ENCODE results near the gene RUNX2. TPM values are rescaled to one million over a fixed set of nuclear protein-coding genes. Genes with fewer than 3 reads are reported as not detected.

Gene RUNX2
- total RNA-seq, 1 donor from 2014 or later: under 0.01 TPM

DNA sequence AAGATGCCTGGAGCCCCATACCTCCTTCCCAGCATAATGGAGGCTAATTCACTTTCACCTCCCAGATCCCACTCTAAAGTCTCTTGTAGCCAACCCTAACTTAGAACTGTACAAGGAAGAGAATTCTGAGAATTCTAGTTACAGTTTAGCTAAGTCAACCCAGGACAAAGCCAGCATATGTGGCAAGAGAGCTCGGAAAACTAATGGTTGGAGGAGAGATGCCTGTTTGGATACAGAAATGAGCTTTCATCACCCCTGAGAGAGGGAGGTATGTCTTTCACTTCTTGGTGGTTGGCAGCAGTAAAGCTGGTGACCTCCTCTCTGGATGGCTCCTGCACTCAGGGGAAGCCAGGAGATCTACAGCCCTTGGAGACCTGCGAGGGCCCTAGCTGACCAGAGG, 302.2 kb downstream of the RUNX2 start:
- no peak for DNase-seq

DNA sequence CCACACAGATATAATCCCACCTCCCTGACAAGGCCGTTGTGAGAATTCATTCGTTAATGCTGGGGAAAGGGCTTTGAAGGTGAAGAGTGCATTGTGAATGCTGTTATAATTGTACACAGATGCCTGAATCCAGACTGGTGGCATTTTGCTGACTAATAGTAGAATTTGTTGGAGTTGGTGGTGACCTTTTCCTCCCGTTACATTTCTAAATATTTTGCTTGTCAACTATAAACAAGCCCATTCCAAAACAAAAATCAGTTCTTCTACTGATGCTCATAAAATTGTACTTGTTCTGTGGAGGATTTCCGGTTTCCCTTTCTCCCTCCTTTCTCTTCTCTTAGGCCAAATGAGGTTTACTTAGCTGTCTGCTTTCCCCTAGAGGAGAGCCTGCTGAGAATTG, 302.7 kb downstream of the RUNX2 start:
- DNase-seq: no peak

DNA sequence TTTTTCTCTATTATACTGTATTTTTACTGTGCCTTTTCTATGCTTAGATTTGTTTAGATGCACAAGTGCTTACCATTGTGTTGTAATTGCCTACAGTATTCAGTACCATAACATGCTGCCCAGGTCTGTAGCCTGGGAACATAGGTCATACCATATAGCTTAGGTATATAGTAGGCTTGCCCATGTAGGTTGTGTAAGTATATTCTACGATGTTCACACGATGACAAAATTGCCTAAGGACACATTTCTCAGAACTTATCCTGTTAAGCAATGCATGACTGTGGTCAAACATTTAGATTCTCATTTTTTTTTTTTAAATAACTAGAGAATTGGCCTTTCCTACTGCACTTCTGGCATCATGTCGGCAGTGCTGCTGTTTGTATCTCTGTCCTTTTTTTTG, 303.3 kb downstream of the RUNX2 start:
- DNase-seq: no peak

DNA sequence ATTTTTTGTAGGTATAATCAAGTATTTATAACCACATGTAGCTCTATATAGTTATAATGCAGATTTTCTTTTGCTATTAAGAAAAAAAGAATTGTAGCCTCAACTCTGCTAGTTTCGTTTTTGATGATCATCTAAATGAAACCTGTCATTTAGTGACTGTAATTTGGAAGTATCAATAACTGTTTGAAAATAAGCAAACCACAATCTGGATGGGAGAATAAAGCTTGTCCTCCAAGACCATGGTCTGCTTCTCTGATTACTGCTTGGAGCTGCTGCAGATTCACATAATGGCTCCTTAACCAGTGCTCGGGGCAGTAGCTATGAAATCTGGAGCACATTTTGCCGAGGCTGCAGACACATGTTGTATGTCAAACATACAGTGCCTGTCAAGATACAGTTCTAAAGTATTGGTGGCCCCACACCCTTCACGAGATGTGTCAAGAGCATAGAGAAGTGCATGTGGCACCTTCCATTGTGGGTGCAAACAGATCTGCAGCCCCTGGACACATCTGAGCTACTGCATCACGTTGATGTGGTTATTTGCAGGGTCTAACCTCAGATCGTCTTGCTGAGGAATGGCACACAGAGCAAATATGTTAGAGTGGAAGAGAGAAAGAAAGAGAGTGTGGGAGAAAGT, 305.3 kb downstream of the RUNX2 start:
- no peak for DNase-seq

DNA sequence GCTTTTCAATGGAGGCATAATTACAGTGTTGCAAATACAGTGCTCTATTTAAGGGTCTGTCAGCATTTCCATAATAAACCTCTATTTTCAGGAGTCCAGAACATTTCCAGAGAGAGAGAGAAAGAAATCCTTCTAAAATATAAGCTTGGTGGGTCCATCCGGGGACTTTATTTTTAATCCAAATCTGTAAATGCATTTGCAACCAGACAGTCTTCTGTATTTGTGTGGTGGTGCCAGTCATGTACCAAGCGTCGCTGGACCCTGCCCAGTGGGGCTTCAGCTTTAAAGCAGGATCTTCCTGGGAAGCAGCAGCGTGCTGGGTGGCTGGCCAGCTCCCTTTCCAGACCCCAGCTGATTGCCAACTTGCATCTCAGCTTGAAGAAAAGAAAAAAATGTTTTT, 306.1 kb downstream of the RUNX2 start:
- no peak for DNase-seq

DNA sequence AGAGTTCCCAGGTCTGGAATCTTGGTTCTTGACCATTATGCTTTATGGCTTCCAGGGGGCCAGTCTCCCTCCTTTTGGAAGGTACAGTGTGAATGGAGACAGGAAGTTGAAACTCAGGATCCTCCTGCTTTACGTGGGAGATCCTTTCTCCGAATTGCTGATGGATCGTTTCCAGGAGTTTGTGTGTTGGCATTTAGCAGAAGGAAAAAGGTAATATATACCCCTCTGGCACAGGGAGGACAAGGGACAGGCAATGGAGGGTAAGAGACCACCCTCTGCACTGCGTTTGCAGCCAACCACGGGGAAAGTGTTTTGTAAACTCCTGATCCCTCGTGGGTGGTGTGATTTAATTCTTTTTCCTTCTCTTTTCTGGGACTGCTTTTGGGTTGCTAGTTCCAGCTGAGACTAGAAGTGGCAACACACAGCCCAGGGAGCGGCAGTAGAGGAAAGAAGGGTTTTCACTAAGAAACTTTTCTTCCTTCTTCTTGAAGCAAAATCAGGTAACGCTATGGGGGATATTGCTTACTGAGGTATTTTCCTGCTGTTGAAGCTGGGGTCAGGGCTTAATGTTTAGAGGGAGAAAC, 307.2 kb downstream of the RUNX2 start:
- no peak for DNase-seq

DNA sequence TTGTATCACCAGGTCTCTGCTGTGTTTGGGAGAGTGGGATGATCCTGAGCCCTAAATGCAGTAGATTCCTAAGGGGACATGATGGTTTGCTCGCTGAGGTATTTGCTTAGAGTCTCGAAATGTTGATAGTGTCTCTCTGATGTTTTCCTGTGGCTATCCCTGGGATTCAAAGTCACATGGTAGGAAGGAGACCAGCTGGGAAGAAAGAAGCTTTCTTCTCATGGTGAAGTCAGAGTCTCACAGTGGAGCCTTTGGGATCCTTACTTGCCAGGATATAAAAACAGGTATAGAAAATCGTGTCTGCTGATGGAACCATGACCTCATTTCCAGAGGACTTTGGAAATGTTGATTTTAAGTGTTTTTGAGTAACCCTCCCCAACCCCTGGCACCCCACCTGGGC, 308.9 kb downstream of the RUNX2 start:
- no peak for DNase-seq

DNA sequence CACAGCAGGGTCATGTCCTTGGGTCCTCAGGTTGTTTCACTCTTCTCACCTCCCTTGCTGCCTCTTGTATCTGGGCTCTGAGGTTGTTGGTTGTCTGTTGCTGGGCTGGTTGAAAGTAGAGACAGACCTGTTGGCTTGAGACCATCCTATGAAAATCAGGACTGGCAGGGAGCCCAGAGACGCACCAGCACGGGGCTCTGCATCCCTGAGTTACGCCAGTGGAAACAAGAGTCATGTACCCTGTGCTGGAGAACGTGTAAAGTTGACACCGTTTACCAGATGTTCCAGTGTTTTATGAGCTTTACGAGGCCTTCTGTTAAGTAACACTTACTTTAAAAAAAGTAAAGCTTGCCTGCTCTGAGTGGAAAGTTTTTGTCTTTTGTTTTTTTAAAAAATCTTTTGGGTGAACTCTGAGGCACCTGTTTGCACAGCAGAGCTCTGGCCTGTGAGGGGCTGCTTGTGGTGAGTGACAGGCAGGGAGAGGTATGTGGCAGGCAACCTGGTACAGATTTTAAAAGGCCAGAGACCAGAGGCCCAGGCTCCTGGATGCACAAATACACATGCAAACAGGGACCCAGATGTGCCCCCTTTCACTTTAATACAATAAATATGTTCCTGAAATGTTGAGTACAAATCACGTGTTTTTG, 309.6 kb downstream of the RUNX2 start:
- DNase-seq: no peak

DNA sequence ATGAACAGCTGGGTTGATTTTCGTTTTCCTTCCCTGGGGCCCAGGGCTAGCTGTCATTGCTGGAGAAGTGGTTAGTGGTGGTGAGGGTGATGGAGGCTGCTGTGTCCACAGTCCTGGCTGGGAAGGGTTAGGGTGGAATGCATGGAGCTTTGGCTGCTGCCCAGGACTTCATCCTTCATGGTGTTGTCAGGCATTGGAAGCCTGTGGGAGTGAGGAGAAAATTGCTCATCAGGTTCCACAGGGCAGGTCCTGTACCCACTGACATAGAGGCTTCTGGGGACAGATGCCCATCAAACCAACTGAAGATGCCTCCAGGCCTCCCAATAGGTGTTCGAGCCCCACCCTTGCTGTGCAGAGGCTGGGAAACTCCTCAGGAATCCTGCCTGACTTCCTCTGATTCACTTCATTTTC, 312.0 kb downstream of the RUNX2 start:
- no peak for DNase-seq

DNA sequence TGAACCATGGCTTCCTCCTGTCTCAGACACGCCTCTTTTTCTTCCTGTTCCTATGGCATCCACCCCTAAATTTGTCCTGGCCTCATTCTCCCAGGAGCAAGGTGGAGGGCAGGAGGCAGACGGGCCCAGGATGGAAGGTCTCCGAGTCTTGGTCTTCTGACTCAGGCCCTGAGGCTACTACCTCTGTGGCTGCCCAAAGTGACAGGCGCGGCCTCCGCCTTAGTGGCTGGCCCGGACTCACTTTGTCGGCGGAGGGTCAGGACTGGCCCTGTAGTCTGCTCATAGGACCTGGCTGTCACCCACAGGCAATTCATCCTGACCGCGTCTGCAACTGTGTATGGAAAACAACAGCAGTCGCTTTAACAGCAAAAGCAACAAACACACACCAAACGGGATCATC, 312.7 kb downstream of the RUNX2 start:
- no peak for DNase-seq

DNA sequence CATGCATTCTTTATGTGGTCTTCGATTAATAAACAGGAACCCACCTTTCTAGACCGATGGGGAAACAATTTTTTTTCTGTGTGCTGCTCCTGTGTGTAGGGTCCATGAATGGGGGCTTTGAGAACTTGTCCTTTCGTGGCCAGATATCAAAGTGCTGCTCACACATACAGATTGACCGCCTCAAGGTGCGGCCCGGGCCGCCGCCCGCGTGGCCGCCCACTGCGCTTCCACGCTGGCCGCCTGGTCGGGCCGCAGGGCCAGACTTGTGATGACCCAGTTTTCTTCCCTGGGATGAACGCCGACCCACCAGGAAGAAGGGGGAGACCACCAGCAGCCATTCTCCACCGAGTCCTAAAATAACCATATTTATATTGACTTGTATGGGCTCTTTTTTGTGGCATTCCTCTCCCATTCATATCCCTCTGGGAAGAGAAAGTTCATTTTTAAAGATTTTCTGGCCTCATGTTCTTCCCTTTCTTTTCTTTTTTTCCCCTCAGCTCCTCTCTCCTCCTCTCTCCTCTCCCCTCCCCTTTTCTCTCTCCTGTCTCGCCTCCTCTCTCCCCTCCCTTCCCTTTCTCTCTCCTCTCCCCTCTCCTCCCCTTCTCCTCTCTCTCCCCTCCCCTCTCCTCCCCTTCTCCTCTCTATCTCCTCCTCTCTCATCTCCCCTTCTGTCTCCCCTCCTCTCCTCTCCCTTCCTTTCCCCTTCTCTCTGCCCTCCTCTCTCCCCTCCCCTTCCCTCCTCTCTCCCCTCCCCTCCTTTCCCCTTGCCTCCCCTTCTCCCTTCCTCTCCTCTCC, 314.4 kb downstream of the RUNX2 start:
- no peak for DNase-seq

DNA sequence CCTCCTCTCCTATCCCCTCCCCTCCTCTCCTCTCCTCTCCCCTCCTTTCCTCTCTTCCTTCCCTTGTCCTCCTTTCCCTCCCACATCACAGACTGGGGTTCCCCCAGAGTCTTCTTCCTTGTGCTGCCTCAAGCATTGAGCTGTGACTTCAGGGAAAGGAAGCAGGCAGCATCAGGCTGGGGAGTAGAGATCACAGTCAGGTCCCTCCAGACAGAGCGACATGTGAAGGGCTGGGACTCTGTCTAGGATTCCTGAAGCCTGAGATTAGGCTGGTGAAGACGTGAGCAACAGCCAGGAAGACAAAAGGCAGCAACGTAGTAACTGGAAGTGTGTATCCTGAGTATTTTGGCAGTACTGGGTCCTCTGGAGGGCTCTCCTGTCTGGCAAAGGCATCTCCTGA, 315.0 kb downstream of the RUNX2 start:
- no peak for DNase-seq

DNA sequence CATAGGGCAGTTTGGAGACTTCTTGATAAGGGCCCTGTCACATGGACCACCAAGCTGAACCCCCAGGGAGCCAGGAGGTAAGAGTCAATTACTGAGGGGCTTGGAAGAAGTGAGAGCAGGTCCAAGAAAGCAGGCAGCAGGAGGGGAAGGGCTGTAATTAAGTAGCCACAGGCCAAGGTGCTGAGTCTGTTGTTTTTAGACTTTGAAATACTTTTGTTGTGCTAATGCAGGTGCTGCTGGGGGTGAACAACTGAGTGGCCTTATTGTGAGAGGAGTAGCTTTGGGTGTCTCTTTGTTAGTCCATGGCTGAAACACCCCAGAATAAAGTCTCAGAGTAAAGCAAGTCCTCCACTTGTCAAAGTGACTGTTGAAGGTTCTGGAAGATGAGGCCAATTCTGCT, 316.6 kb downstream of the RUNX2 start:
- DNase-seq: no peak

DNA sequence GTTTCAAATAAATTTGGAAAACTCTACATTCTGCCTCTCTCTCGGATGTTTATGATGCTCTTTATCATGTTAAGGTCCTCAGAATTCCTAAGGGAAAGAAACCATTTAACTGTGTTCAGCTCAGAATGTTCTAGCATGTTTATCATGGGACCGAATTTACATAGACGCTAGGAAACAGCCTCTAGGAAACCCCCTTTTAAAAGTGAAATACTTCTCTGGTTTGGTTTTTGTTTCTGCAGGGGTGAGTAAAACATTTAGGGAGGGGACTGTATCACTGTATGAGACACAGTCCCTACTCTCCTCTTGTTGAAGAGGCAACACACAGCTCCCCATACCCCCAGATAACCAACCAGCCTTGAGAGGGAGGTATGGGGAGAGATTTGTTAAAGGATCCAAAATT, 317.2 kb downstream of the RUNX2 start:
- no peak for DNase-seq

DNA sequence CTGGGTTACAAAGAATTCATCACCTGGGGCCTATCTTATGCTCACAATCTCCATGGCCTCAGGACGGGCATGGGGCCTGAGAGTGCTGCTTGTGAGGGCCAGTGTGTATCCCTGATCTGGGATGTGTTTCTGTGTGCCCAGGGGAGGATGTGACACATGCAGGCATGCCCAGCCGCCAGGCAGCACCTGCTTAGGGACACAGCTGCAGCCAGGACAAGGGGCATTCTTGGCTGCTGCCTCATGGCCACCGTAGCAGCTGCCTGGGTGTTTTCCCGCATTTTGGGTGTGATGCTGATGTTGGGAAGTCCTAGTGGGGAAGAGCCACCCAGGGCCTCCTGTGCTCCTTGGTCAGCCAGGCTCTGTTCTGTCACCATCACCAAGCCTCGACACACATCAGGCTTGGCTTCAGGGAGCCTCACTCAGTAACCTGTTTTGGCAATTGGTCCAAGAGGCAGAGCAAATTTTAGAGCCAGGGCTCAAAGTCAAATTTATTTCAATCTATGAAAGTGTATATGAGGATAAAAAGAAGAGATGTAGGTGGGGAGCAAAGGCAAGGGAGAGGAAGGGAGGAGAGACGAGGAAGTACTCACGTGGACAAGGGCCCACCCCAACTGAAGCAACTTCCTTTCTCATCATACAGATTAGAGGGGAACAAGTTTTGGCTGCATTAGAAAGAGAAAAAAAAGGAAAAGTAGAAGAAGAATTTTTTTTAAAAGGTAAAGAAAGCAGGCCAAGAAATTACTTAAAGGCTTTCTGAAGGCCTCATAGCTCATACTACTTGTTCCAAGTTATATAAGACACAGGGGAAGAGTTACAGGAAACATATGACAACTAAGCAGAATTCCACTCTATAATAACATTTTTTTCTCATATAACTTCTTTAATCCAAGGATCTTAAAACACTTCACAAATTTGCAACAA, 319.5 kb downstream of the RUNX2 start:
- peak; percentile 43 for DNase-seq

DNA sequence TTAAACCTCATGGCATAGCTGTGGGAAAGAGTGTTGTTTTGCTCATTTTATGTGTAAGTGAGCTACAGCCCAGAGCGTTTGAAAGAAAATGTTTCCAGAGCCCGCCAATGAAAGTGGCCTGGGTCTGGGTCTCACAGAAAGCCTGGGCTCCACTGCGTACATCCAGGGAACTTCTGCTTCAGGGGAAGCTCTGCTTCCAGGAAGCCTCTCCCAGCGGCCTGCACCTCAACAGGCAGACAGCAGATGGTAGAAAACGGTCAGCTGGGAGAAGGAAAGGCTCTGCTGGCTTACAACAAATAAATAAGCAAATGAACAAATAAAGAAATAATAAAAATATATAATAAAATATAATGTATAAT, 320.1 kb downstream of the RUNX2 start:
- no peak for DNase-seq

DNA sequence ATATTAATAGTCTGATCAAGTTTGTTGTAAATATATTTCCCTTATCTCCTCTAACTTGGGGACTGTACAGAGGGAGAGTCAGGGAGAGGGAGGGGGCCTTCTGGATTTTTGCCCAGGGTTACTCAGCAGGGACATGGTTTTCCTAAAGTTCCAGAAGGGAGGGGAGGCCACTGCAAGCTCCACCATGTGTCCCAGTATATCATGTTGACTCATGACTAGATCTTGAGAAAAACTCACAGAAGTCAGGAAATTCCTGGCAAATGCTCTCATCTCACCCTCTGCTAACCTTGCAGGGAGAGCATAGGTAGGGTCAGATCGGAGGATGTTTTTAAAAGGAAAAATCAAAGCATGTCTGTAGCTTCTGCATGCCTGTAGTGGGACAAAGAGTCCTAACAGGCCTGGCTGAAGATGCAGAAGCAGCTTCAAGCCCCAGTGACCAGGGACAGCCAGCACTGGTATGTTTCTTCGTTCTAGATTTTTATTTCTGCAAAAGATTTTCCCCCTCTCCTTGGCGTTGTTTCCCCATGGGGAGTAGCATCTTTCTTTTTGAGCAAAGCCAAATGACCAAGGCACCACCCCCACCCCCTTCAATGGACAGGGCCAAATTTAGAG, 322.5 kb downstream of the RUNX2 start:
- peak; percentile 90 for DNase-seq

DNA sequence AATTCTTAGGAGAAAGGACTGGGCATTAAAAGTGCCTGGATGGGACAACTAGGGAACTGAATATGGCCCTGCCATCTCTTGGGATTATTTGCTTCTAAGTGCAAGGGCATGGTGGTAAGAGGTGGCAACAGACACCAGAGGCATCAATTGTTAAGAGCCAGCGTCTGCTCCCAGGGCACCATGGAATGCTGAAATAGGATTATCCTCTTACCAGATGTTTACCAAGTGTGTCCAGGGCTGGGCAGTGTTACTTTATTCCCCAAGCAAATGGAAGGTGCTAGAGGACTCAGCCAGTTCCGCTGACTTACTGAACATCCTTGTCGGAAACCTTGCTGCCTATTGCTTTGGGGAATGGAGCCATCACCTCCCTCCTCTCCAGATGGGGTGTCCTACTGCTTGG, 323.2 kb downstream of the RUNX2 start:
- DNase-seq: no peak

DNA sequence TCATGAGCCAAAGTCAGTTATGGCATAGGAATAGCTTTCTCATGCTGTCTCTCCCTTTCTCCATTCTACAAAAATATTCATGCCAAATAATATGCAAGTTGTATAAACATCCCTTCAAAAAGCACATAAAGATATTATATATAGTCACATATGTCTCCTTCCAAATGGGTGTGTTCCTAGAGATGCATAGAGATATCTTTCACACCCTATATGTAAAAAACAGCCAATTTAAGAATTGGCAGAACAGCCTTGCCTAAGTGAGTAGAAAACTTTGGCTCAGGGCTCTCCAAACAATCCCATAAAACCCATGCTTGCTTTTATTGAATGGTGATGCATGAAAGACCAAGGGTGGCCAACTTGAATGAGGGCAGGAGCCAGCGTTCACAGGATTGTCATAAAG, 324.3 kb downstream of the RUNX2 start:
- DNase-seq: no peak

DNA sequence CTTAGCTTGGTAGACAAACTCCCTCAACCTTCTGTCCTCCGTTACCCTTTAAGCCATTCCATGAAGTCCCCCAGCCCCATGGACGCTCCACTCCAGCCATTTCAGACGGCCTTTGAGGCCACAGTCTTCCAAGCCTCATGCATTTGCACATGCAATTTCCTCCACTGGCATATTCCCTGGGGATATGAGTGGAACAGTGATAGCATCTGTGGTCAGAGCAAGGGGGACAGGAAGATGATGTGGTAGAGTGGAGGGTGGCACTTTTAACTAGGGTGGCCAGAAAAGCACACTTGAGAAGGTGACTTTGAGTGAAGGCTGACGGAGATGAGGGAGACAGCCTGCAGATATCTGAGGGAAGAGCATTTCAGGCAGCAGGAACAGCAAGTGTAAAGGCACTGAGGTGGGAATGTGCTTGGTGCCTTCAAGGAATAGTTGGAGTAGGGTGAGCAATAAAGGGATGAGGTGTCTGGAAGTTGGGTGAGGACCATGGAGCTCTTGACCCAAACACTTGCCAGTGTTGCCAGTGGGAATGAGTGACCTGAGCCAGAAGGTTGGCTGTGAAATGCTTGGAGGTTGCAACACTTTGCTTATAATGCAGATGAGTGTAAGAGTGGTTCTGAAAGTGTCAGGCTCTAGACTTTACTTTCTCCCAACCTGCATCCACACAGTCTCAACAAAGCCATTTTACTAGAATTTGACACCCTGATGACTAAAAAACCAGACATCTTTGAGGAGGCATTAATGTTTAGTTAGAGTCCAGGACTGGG, 325.2 kb downstream of the RUNX2 start:
- DNase-seq: no peak

DNA sequence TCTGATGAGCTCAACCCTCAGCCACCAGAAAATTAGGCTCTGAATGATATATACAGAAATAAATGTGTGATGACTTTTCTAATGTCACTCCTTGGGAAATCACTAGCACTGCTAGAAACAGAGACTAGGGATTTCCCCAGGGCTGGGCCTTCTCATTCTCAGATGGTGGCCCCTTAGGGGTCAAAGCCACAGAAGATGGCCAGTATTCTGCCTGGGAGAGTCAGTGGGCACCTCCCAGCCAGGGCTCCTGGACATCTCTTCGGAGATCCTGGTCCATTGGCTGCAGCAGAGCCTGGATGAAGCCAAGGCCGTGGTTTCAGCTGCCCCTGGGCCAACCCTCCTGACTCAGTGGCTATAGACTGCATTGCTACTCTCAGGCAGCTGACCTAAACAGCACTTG, 326.5 kb downstream of the RUNX2 start:
- DNase-seq: no peak
